HepG2 (cell line): Measurements from ENCODE around the gene SHPK. TPM values are rescaled to one million over a fixed set of nuclear protein-coding genes. Genes with fewer than 3 reads are reported as not detected.

Source experiments
- CAMTA2 ChIP-seq: sonication (generic); formaldehyde crosslinking; IDR thresholded peaks from 2 replicates; pipeline ENCODE4 v1.4.0; 2020; ENCODE audit warnings: mild to moderate bottlenecking, missing genetic modification reagents, borderline replicate concordance
- DBP ChIP-seq: sonication (generic); formaldehyde crosslinking; IDR thresholded peaks from 2 replicates; pipeline ENCODE4 v1.4.0; 2020; ENCODE audit warnings: missing genetic modification reagents; ENCODE audit errors: not compliant biosample characterization
- FOXO4 ChIP-seq: sonication (generic); formaldehyde crosslinking; conservative IDR thresholded peaks from 2 replicates; pipeline ENCODE4 v1.8.1; 2023; ENCODE audit warnings: missing genetic modification reagents
- KMT2A ChIP-seq: sonication (generic); formaldehyde crosslinking; IDR thresholded peaks from 2 replicates; pipeline ENCODE4 v1.4.0; 2020; ENCODE audit warnings: missing genetic modification reagents
- MEF2D ChIP-seq: sonication (generic); formaldehyde crosslinking; IDR thresholded peaks from 2 replicates; pipeline ENCODE4 v1.5.1; 2020; ENCODE audit warnings: mild to moderate bottlenecking, missing genetic modification reagents
- NCOA2 ChIP-seq: sonication (generic); formaldehyde crosslinking; IDR thresholded peaks from 2 replicates; pipeline ENCODE4 v1.8.0; 2022; ENCODE audit warnings: inconsistent platforms
- NFKB2 ChIP-seq: sonication (generic); formaldehyde crosslinking; IDR thresholded peaks from 2 replicates; pipeline ENCODE4 v1.4.0; 2020; ENCODE audit warnings: missing genetic modification reagents, borderline replicate concordance
- NFRKB ChIP-seq: fragments of 450-650 bp; IDR thresholded peaks from 2 replicates; pipeline ENCODE4 v1.6.1; 2017
- POGZ ChIP-seq: sonication (generic); formaldehyde crosslinking; IDR thresholded peaks from 2 replicates; pipeline ENCODE4 v1.4.0; 2020; ENCODE audit warnings: mild to moderate bottlenecking, missing genetic modification reagents
- ZBTB7A ChIP-seq: sonication (generic); formaldehyde crosslinking; IDR thresholded peaks from 2 replicates; pipeline ENCODE4 v1.8.0; 2022; ENCODE audit warnings: mild to moderate bottlenecking, missing genetic modification reagents
- ZEB1 ChIP-seq: IDR thresholded peaks from 2 replicates; pipeline ENCODE4 v1.6.1; 2012; ENCODE audit warnings: mild to moderate bottlenecking, low read depth, inconsistent platforms; ENCODE audit not compliant: insufficient replicate concordance
- ZFP90 ChIP-seq: sonication (generic); formaldehyde crosslinking; IDR thresholded peaks from 2 replicates; pipeline ENCODE4 v1.8.0; 2022; ENCODE audit warnings: missing genetic modification reagents, mild to moderate bottlenecking, inconsistent platforms, borderline replicate concordance
- ZHX2 ChIP-seq, 2 experiments: sonication (generic) in 1 of 2; formaldehyde crosslinking in 1 of 2; IDR thresholded peaks; 2 replicates each; pipeline versions ENCODE4 v1.6.1 to v1.9.0; 2014 to 2022; ENCODE audit warnings: antibody characterized with exemption in 1 of 2, borderline replicate concordance in 1 of 2, inconsistent platforms in 1 of 2, low read depth in 1 of 2, missing genetic modification reagents in 1 of 2
- ZNF326 ChIP-seq: sonication (generic); formaldehyde crosslinking; IDR thresholded peaks from 2 replicates; pipeline ENCODE4 v1.4.0; 2020; ENCODE audit warnings: missing genetic modification reagents, borderline replicate concordance
- ZNF558 ChIP-seq: sonication (generic); formaldehyde crosslinking; IDR thresholded peaks from 2 replicates; pipeline ENCODE4 v1.9.0; 2022; ENCODE audit warnings: mild to moderate bottlenecking, missing genetic modification reagents, borderline replicate concordance
- ZNF564 ChIP-seq: sonication (generic); formaldehyde crosslinking; IDR thresholded peaks from 2 replicates; pipeline ENCODE4 v1.8.1; 2023; ENCODE audit warnings: mild to moderate bottlenecking, missing genetic modification reagents
- ZXDC ChIP-seq: sonication (generic); formaldehyde crosslinking; IDR thresholded peaks from 2 replicates; pipeline ENCODE4 v1.5.0; 2020; ENCODE audit warnings: mild to moderate bottlenecking, missing genetic modification reagents
- polyA plus RNA-seq, 8 experiments: library from polyadenylated mRNA; depleted of rRNA in 3 of 8; stranded (reverse) in 7 of 8; unstranded in 1 of 8; fragments of >200 nt; fragmentation: Illumina TruSeq in 4 of 8; extraction: Trizol in 4 of 8; gene quantifications; 2 replicates each; pipeline versions ENCODE4 v1.2.1 to v1.2.3, GENCODE V29; 2011 to 2016; ENCODE audit warnings: low read depth in 4 of 8, missing spikeins in 1 of 8, mixed read lengths in 1 of 8; ENCODE audit not compliant: insufficient read depth in 1 of 8
- total RNA-seq, 5 experiments: library from RNA; depleted of rRNA; stranded (reverse); fragments of >200 nt; fragmentation: Illumina TruSeq; extraction: Trizol; gene quantifications; 2 replicates each; pipeline ENCODE4 v1.2.3, GENCODE V29; 2016; ENCODE audit warnings: low read depth in 1 of 5

The SHPK gene
- total and polyA plus RNA-seq, 2 of the 13 experiments (the other 11 are each of a cell fraction or from before 2014, with no cell fraction given): 16.2 to 30.9 TPM

GRCh38 chr17:3667366-3668278 lies 31.6 kb upstream of the SHPK start (continued):
- TF ChIP-seq ZXDC (CRISPR knock-in tag): no peak
- TF ChIP-seq NCOA2 (CRISPR knock-in tag): no peak; the same call in 1 of the 2 replicates
- no peak for TF ChIP-seq CAMTA2 (CRISPR knock-in tag)
- TF ChIP-seq ZHX2 (IDR thresholded peaks at IDR 0.05; ENCODE audit: low read depth): no peak
- TF ChIP-seq ZHX2 (CRISPR knock-in tag; IDR thresholded peaks at IDR 0.05; ENCODE audit: borderline replicate concordance): no peak
- TF ChIP-seq ZFP90 (CRISPR knock-in tag): no peak
- TF ChIP-seq ZNF326: no peak
- TF ChIP-seq POGZ (CRISPR knock-in tag): peak; percentile 3; the same call in 1 of the 2 replicates
- no peak for TF ChIP-seq NFKB2 (CRISPR knock-in tag)
- TF ChIP-seq MEF2D (CRISPR knock-in tag): peak; percentile 59; the same call in 1 of the 2 replicates
- no peak; the same call in 1 of the 2 replicates for TF ChIP-seq ZNF558 (CRISPR knock-in tag)
- no peak for TF ChIP-seq KMT2A
- no peak for TF ChIP-seq FOXO4 (CRISPR knock-in tag)
- no peak for TF ChIP-seq ZEB1
- TF ChIP-seq DBP (CRISPR knock-in tag): no peak
- no peak for TF ChIP-seq NFRKB
- TF ChIP-seq ZNF564 (CRISPR knock-in tag): 0 out of 2 replicates have a peak, but pooled peaks have one; percentile 49
- no peak for TF ChIP-seq ZBTB7A
